GM19023 (cell line): ENCODE measurements around the gene AGAP1.

Experiments
- ATAC-seq: cut with Tn5 transposase; IDR thresholded peaks from one replicate; pipeline ENCODE4 v1.9.1; 2021; ENCODE audit warnings: mild to moderate bottlenecking, moderate library complexity; ENCODE audit not compliant: unreplicated experiment

AGAP1 gene

DNA sequence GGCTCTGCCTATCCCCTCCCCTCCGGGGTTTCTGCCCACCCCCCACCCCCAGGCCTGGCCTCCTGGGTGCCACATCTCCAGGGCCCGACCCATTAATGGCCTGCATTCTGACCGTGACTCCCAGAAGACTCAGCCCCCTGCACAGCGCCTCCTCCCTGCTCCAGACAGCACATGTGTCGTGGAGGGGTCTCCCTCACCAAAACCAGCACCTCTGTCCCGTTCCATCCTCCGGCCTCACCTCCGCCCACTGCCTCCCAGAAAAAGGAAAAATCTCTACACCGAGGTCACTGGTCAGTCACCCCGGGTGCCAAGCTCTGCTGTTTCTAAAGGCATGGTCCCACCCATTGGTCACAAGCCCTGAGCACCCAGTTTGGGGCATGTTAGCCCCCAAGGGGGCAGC, 609.1 kb downstream of the AGAP1 start:
- ATAC-seq = no peak

DNA sequence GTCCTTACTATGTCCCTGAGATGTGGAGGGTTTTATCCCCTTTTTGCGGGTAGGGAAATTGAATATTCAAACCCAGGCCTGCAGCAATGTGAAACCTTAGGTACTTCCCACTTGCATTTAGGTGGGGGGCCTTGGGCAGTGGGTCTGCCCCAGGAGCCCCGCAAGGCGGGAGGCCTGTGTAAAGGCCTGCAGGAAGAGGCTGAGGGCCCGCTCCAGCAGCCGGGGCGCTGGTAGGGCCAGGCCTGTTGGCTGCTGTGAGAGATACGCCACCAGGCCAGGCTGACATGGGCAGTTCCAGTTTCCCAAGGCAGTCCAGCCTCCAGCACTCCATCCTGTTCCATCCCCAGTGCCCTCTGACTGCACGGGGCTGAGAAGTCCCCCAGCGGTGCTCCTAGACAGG, 610.1 kb downstream of the AGAP1 start:
- ATAC-seq = no peak

DNA sequence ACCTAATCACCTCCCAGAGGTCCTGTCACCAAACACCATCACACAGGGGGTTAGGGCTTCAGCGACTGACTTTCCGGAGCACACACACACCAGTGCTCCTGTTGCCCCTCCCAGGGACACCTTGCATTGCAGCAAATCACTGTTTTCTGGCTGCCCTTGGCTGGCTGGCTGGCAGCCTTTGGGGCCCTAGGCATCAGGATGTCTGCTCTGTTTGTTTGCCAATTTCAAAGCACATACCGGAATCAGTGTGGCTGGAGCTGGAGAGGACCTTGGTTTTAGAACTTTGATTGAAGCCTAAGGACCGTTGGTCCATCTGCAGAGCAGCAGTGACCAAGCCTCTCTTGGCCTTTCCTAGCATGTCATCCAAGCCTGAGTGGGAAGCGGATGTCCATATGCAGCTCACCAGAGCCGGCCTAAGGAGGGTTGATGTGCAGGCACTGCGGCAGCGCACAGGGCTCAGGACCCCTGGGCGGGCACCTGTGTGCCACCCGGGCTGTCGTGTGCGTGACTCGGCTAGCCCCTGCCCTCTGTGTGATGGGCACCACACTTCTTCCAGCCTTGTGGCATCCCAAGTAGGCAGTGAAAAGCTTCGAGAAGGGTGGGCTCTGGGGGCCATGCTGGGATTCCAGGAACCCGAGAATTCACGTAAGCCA, 612.2 kb downstream of the AGAP1 start:
- no peak for ATAC-seq

DNA sequence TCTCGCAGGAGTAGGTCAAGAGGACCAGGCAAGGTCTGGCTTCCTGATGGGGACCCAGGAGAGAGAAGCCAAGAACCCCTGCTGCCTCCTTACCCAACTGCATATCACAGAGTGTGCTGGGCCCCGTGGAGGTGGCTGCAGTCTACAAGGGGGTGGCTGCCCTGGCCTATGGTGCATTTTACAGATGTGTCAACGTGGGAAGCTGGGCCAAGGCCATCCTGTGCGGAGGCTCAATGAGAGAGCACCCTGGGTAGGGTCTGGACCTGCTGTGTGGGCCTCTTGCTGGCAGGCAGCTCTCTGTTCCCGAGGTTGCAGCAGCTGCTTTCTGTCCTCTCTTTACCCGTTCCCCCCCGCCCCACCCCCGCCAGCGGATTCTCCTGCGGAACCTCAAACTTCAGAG, 612.9 kb downstream of the AGAP1 start:
- ATAC-seq = no peak

DNA sequence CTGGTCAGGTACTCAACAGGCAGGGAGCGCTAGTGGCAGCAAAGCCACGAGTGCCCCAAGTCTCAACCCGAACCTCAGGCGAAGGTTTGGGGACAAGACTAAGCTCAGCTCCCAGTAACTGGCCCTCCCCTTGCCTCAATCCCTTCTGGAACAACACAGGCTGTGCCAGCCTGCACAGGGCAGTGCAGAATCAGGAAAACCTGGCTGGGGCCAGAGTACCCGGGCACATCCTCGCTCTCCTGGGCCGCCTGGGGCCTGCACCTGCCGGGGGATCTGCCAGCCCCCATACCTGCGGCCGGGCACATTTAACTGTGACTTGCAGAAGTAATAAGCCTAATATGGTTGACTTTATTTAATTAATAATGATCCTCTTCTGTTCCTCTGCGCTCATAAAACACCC, 613.7 kb downstream of the AGAP1 start:
- ATAC-seq = no peak

DNA sequence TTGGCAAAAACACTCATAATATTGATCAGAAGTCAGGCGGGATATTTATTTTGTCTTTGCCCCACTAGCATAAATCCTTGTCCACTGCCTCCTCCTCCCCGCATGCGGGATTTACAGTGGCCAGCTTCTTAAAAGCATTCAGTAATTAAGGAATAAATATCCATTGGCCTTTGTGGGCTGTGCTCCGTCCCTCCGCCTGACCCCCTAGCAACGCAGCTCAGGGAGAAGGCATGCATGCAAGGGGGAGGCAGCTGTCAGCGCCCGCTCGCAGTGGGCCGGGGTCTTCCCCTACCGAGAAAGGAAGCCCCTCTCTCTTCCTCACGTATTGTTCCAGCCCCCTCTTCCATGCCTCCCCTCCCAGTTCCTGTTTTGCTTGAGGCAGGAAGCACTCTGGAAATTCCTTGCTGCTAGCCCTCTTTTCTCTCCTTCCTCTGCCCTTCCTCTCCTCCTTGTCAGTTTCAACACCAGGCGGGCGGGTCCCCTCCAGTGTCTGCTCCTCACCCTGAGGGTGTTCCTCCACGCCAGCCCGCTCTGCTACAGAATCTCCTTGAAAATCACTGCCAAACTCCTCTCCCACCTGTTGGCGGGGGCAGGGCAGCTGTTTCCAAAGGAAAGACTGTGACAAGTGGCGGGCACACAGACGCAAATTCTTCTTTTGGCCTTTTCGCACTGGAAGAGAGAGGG, 614.2 kb downstream of the AGAP1 start:
- ATAC-seq = no peak

DNA sequence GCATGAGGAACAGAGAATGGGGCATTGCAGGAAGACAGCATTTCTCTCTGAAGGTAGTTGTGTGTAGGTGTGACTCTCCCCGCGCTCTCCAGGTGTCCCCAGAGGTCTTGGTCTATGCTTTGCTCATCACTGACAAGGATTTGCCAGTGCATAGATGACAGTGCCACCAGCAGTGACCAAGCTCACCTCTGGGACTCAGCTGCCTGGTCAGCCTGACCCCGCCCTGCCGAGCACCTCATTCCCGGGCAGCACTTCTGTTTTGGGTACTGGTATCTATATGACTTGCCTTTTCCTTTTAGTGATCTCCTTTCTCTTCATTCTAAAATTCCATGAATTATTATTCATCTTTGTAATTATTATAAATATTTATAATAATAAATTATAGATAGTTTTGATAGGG, 615.2 kb downstream of the AGAP1 start:
- no peak for ATAC-seq

DNA sequence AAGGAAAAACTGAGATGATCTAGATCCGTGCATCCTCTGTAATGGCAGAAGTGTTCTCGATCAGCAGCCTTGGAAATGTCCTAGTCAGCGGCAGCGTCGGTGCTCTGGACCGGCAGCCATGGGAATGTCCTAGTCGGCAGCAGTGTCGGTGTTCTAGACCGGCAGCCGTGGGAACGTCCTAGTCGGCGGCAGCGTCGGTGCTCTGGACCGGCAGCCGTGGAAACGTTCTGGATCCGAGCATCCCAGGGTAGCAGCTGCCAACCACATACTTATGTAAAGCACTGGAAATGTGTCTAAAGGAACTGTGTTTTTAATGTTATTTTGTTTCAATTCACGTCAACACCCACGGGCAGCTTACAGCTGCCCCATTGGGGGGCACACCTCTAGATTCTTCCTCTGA, 615.6 kb downstream of the AGAP1 start:
- no peak for ATAC-seq

DNA sequence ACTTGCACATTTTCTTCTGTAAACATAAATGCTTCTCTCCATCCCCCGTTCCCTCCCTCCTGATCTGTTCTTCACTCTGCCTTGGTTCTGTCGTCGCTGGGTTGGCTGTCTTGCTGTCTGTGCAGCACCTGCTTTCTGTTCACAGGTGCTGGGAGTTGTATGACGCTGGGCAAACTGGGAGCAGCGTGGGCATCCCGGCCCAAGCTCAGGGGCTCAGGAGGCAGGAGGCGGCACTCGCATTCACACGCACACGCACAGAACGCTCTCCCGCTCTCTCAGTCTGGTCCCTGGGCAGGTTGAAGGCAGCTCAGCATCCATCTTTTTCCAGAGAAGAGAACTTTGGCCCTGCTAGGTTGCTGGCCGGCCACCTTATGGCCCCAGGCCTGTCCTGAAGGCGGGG, 618.6 kb downstream of the AGAP1 start:
- ATAC-seq = no peak

DNA sequence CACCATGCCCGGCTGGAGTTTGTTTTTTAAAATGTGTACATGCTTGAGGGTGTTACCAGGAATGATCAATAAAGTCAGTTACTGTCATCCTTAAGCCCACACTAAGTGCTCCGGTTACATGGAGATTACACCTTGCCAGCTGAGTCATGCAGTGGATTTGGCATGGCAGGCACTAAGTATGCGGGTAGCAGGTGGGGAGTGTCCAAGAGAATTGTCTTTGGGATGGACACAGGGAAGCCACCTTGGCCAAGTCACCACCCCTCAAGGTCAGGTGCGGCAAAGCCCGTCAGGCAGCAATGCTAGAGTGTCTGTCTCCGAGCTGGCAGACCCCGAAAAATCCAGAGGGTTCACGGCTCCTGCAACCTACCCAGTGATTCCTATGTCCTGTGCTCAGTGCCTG, 619.6 kb downstream of the AGAP1 start:
- ATAC-seq = no peak

DNA sequence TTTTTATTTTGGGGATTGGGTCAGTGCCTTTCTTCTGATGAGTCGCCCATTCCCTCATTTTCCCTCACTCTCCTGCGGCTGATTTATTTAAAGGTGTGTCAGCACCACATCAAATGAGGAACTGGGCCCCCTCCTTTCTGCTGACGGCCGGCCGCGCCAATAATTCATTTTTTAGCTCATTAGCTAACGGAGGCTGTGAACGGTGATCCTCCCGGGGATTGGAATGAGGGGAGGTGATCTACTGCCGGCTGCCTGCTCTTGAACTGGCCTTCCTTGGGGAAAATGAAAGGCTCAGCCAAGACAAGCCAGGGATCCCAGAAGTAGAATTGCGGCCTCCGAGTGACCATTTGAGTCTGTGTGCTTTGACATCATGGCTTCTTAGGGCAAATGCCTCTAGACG, 620.1 kb downstream of the AGAP1 start:
- ATAC-seq = no peak

DNA sequence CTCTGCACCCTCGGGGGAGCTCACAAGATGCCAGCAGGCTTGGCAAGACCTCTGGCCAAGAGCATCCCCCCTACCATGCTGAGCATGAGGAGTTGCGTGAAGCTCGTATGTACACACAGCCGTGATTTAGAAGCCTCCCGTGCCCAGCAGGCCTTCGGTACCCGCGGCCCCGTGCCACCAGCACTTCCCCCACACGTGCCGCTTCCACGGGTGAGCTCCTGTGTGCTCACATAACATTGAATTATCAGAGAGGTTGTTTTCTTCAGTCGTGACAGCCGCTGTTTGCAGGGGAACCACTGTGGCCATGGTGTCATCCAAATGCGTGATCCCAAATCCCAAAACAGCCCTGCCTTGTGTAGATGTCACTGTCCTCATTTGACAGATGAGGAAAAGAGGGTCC, 621.1 kb downstream of the AGAP1 start:
- ATAC-seq = no peak

DNA sequence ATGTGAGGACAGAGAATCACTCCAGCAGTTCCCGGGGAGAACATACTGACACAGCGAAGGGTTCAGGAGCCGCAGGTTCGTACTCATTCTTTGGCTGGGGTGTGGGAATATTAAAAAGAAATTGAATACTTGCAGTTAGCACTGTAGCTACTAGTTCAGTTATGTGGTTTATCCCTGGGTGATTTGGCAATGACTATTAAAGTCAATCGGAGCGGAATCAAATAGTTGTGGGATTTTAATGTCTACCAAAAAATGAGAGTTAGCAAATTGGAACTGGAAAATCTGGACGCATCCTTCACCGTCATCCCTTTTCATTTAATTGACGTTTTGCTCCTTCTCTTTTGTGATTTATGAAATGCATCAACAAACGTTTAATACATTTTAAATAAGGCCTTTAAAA, 623.6 kb downstream of the AGAP1 start:
- ATAC-seq = no peak

DNA sequence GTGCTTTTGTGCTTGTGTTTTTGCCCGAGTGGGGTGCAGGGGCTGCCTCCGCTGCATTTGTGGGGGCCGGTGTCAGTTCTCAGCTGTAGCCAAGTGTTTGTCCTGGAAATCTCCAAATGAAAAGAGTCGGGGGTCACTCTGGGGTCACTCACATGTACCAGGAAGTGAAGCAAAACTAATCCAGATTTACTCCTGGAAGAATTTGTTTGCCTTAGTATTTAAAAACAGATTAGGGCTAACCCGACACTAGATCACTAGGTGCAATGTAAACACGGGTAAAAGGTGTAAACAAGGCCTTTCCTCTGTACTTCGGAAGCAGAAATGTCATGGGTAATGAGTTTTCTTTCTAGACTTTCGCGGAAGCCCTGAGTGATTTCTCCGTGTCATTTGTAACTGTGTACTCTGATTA, 624.0 kb downstream of the AGAP1 start:
- no peak for ATAC-seq

DNA sequence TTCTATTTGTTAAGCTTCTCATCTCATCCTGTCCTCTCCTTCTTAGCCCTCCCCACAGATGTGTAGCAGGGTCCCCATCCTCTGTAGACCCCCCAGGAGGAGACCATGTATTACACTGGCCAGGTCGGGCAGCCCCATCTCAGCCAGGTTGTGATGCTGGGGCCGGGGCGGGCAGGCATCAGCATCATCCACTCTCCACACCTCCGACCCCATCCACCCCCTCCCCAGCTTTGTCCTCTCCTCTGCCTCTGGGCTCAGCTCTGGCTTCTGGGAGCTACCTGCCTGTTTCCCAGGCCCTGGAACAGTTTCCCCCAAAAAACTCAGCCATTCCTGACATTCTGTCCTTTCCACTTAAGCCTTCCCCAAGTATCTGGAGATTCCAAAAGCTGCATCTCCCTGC, 625.2 kb downstream of the AGAP1 start:
- ATAC-seq = no peak

DNA sequence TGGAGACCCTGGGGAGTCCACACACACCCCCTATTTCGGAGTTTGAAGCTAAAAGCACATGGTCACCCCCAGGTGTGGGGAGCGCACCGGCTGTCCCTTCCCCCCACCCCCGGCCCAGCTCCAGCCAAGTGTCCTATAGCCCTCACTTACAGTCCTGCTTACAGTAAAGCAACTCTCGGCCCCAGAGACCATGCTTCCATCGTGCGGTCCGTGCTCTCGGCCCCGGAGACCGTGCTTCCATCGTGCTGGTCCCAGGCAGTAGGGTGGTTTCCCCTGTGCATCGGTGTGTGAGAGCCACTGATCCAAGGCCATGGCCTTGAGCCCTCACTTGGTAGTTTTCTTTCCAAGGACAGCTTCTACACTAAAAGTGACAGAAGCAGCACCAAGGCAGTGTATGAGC, 625.6 kb downstream of the AGAP1 start:
- no peak for ATAC-seq

DNA sequence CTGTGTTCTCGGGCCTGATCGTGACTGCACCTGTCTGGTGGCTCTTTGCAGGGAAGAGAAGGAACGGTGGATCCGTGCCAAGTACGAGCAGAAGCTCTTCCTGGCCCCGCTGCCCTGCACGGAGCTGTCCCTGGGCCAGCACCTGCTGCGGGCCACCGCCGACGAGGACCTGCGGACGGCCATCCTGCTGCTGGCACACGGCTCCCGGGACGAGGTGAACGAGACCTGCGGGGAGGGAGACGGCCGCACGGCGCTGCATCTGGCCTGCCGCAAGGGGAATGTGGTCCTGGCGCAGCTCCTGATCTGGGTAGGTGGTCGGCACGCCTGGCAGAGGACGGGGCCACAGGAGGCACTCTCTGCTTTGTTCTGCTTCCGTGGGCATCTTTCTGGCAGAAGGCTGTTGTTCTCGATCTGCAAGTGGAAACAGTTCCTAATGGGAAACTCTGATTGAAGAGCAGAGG, 626.3 kb downstream of the AGAP1 start:
- ATAC-seq = no peak

DNA sequence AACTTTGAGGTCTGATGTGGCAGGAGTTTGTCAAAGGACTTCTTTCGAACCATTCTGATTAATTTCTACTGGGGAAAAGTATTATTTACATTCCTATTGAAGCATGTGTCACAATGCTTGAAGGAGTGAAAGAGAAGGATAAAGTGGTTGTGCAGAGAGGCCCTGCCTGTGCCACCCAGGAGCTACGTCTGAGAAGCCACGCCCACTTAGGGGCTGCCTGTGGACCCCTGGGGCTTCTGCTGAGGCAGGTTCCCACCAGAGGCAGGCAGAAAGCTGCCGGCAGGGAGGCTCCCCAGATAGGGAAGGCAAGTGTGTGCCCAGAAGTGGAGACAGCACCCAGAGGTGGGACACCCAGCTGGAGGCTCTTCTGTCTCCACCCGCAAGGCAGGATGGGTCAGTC, 627.0 kb downstream of the AGAP1 start:
- no peak for ATAC-seq

DNA sequence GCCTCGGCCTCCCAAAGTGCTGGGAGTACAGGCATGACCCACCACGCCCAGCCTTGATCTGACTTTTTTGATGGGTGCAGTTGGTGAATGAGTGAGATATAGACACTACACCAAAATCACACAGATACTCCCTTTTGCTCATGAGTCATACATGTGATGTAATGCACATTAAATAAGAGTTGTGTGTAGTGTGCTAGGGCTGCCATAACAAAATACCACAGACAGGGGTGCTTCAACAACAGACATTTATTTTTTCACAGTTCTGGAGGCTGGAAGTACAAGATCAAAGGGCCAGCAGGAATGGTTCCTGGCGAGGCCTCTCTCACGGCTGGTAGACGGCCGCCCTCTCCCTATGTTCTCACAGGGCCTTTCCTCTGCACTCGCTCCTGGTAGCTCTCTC, 627.7 kb downstream of the AGAP1 start:
- ATAC-seq = no peak

DNA sequence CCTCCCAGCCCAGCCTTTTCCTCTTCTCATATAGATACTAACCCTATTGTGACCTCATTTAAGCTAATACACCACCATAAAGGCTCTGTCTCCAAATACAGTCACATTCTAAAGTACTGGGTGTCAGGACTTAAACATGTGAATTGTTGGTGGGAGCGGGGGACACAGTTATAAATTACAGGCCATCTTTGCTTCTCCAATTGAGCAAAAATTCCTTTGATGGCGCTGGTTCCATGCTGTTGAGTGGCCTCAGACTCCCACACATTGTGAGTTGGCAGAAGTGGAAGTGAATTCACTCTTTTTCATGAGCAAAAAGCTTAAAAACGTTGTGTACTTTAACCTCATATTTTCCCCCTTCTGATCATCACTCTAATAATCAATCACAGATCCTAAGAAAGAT, 628.4 kb downstream of the AGAP1 start:
- no peak for ATAC-seq

DNA sequence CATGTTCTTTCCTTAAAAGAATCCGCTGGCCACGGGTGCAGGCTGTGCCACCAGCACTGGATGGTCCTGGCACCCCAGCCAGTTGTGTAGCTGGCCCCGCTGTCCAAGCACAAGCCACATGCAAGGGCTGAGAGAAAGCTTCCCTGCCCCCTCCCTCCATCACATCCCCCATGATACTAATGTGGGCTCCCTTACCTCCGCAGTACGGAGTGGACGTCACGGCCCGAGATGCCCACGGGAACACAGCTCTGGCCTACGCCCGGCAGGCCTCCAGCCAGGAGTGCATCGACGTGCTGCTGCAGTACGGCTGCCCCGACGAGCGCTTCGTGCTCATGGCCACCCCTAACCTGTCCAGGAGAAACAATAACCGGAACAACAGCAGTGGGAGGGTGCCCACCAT, 629.9 kb downstream of the AGAP1 start:
- ATAC-seq = no peak

DNA sequence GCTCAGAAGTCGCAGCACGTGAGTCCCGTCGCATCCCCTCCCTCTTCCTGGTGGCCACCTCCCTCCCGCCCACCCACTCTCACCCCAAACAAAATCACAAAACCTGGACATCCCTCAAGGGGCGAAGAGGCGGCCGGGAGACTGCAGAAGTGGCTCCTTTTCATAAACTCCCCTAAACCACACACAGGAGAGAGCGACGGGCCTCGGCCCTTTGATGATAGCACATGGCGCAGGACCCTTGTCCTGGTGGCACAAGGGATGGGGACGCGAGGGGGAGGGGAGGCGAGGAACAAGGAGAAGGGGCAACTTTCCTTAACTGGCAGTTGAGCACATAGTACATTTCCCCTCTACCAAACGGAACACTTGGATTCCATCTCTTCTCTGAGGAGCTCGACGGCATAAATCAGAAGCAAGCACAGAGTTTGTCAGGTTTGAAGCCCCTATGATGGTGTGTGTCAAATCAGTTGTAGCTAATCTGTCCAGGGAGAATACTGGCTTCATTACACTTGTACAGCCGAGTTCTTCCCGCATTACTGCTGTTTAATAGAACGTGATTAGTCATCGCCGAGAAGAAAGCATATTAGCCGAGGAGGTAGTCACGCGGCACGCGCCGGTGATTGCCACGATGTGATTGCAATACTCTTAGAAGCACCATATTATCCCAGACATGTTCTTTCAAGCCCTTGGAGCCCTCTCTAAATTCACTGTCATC, 630.5 kb downstream of the AGAP1 start:
- no peak for ATAC-seq
